ENCODE data around the gene BLTP3A. TPM values are rescaled to one million over a fixed set of nuclear protein-coding genes. Genes with fewer than 3 reads are reported as not detected.

The BLTP3A gene
- total RNA-seq, 1 donor from 2014 or later = 12.1 TPM

DNA sequence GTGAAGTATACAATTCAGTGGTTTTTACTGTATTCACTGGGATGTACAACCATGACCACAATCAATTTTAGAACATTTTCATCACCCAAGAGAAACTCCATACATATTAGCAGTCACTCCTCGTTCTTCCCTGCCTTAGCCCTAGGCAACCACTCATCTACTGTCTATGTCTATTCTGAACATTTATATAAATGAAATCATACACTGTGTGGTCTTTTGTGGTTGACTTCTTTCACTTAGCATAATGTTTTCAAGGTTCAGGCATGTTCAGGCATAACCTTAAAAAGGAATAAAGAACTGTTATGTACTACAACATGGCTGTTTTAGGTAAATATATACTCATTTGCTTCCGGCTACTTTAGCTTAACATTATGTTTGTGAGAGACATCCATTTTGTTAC is 37.3 kb downstream of the BLTP3A start:
- no peak for DNase-seq

DNA sequence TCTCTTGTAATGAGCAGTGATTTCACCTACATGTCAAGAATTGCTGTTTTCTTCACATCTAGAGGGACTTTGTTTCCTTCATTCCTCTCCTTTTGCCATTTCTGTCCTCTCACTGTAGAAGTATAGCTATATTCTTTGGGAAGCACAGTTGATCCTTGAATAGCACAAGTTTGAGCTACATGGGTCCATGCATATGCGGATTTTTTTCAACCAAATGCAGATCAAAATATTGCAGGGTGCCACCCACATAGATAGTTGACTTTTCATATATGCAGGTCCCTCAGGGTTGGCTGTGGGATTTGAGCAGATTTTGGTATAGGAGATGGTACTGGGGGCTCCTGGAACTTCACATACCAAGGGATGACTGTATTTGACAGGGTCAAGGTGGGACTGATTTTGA is 41.1 kb downstream of the BLTP3A start:
- no peak for DNase-seq

DNA sequence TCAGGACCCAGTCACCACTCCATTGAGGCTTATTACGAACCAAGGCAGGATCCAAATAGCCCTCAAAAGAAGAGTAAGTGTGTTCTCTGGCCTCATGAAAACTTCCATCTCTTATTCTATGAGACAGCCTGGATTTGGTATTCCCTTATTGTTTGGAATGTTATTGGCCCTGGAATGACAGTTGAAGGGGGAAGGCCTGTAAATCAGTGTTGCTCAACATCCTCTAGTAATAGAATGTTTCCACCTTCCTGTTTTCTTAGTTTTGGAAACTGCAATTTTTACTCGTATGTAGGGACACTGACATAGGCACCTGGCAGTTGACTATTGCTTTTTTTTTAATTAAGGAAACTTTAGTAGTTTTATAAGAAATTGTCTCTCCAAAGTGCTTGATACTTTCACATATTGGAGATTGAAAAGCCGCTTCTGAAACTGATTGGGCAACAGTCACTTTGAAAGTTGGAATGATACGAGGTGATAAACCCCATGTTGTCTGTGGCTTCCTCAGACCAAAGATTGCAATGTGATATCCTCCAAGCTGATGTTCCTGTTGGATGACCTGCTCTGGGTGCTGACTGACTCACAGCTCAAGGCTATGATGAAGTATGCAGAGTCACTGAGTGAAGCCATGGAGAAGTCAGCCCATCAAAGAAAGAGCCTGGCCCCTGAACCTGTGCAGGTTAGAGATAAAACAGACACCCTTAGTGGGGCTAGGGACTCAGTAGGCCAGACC is 43.1 kb downstream of the BLTP3A start:
- no peak for DNase-seq

DNA sequence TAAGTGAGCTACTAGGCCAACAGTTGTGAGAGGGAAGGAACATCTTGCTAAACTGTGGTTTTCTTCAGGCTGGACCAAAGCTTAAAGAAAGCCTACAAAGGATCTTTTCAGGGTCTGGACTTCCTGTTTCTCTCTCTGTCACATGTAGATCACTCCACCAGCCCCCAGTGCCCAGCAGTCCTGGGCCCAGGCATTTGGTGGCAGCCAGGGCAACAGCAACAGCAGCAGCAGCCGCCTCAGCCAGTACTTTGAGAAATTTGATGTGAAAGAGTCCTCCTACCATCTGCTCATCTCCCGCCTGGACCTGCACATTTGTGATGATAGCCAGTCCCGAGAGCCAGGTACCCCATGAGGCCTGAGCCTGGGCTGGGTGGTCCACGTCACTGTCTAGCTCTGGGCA is 44.1 kb downstream of the BLTP3A start:
- DNase-seq = no peak

DNA sequence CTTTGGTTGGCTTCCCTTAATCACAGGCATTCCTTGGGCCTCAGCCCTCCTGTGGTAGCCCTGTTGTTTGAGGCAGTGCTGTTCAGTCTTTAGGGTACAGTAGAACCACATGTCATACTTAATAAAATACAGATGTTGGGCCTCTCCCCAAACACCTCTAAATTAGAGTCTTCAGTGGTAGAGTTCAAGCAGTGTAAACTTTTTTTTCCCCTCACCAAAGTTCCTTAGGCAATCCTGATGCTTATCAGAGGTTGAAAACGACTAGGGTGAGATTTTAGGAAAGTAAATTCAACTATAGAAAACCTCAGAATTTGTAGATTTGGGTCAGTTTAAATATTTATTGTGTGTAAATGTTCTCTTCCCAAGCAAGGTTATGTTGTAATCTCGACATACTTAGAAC is 44.6 kb downstream of the BLTP3A start:
- no peak for DNase-seq

DNA sequence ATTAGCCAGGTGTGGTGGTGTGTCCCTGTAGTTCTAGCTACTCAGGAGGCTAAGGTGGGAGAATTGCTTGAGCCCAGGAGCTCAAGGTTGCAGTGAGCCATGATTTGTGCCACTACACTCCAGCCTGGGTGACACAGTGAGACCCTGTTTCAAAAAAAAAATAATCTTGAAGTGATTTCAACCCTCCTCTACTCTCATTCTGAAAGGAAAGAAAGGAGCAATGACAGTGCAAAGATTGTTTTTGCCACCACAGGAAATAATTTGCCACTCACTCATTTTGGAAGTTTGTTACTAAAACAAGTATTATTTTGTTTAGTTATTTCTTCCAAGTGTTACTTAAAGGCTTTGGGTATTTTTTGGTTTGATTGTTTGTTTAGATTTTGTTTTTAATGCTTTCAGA is 45.6 kb downstream of the BLTP3A start:
- no peak for DNase-seq

DNA sequence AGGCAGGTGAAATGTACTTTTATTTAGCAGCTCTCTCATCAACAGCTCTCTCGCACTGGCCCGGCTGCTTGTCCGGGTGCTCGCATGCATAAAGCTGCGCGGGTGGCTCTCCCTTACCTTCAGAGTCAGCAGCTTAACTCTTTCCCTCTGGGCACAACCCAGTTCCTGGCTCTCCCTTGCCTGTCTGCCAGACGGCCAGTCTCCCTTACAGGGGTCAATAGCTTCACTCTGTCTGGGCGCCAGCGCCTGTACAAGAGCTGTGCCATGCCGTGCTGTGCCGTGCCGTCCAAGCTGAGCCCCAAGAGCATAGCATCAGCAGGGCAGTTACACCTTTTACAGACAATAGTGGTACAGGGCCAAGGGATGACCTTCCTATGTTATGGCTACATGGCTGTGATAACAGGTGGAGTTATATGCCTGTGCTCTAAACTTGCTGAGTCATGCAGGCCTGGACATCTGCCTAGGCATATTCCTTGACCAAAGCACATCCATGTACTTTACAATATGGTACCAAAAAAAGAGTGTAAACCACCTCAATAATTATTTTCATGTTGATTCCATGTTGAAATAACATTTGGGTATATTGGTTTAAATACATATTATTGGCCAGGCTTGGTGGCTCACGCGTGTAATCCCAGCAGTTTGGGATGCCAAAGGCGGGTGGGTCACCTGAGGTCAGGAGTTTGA is 47.9 kb downstream of the BLTP3A start:
- no peak for DNase-seq

Small RNA genes within 50 kb of the gene (small RNA-seq; reads per million reads assigned to genes)
- gene RF00019 (ENCODE audit: low replicate concordance) = not detected

Other genes with a start within 250 kb of the BLTP3A start
- gene SPDEF, start 235.8 kb upstream of the BLTP3A start, total RNA-seq = 6.1 TPM
- gene ILRUN, start 95.3 kb upstream of the BLTP3A start, total RNA-seq = 54.2 TPM
- gene SNRPC, start 34.6 kb upstream of the BLTP3A start, total RNA-seq = 29.6 TPM
- gene TAF11, start 96.0 kb downstream of the BLTP3A start, total RNA-seq = 37.2 TPM
- 23.5 TPM for gene ANKS1A, start 97.2 kb downstream of the BLTP3A start, total RNA-seq